ENCODE data around the gene TFEC. TPM values are rescaled to one million over a fixed set of nuclear protein-coding genes. Genes with fewer than 3 reads are reported as not detected.
"Not testable (repeated sequence)": the region's sequence is repeated elsewhere in the genome, so short reads cannot be mapped to it uniquely, and the experiment has no call there.

TFEC gene, protein sequence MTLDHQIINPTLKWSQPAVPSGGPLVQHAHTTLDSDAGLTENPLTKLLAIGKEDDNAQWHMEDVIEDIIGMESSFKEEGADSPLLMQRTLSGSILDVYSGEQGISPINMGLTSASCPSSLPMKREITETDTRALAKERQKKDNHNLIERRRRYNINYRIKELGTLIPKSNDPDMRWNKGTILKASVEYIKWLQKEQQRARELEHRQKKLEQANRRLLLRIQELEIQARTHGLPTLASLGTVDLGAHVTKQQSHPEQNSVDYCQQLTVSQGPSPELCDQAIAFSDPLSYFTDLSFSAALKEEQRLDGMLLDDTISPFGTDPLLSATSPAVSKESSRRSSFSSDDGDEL
- 0.17 TPM in 1 of 2 replicates, not detected in the other for total RNA-seq

DNA sequence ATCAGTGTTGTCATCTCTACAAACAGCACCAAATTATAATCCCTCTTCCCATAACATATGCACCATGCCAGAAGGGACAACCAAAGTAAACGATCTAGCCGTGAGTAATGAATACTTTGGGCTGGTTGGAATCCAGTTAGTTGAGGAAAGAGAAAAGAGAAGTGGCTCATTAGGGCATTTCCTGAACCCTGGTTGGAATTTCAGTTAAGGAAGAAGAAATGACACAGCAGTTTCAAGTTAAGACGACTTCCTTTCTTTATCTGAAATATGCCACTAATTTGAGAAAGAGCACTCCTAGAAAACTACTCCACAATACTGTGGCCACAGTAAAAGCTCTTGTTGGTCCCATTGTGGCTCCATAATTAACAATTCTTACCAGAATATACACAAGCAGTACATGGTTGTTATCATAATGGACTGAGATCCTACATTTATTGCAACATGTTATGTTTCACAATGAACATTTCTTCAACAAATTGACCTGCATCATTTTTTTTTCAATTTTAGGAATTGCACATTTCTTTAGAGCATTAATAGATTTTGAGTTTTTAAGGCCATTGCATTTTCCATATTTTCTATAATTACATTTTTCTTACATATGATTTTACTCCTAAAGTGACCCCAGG is at the start of gene TFEC:
TSS of gene TFEC (minus strand) at position 113 of the 626 bp plus-strand sequence. CDS start 46,322 bp downstream, outside the sequence.
- intact Hi-C loops (cut with micrococcal nuclease), result no loop called here

DNA sequence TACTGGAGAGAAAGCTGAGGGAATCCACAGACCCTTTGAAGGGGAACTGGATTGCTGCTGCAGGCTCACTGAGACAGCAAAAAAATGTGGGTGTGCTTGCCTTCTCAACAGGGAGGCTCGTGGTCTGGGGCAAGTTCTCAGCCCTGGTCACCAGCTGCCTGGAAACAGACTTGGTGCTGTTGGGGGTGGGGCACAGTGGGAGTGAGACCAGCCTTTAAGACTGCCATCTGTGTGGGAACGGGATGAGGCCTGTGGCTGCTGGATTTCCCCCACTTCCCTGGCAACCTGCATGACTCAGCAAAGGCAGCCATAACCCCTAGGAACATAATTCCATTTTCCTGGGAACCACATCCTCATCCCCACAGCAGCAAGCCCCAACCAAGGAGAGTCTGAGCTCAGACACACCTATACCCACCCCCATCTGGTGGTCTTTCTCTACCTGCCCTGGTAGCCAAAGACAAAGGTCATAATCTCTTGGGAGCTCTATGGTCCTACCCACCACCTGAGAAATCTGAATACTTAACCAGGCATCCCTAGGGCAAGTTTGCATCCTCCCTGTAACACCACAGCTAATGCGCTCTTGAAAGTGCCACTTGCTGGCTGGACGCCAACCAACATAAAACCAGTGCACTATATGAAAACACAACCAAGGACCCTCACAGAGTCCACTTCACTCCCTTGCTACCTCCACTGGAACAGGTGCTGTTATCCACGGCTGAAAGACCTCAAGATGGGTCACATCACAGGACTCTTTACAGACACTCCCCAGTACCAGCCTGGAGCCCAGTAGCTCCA is 45.0 kb upstream of the TFEC start:
- intact Hi-C loops (cut with micrococcal nuclease), result no loop called here

DNA sequence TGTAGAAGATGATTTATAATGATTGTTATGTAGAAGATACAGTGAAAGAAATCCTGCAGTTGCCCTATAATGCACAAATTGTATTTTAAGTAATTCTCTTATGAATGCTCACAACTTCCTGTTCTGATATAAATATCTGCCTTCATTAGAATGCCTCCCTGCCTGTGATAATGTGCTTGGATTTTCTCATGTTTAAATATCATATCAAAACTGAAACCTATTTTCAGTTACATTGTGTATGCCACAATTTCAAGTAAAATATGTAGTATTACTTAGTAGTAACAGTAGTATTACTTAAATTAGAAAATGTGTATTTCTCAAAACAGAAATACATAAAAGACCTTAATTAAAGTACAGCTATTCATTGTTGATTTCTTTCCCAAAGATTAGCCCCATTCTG is 41.1 kb upstream of the TFEC start:
- intact Hi-C loops (cut with micrococcal nuclease), result no loop called here

DNA sequence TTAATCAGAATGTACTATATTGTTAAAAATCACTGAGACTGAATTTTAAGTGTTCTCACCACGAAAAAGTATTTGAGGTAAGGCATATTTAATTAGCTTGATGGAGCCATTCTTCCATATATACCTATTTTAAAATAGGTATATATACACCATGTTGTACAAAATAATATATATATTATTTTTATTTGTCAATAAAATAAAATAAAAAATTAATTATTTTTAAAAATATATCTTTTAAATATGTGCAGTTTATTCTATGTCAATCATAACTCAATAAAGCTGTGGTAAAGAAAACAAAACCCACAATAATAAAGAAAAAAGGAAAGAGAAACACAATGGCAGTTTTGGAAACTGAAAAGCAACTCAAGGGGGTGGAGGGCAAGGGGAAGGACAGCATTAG is 33.6 kb upstream of the TFEC start:
- intact Hi-C loops (cut with micrococcal nuclease), result no loop called here

DNA sequence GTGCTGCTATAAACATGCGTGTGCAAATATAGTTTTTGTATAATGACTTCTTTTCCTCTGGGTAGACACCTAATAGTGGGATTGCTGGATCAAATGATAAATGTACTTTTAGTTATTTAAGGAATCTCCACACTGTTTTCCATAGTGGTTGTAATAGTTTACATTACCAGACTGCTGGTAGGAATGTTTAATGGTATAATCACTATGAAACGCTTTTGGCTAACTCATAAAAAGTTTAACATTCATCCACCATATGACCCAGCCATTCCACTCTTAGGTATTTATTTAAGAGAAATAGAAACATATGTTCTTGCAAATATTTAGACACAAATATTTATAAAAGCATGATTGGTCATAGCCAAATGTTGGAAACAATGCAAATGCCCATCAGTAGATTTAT is 32.1 kb upstream of the TFEC start:
- intact Hi-C loops (cut with micrococcal nuclease), result no loop called here

DNA sequence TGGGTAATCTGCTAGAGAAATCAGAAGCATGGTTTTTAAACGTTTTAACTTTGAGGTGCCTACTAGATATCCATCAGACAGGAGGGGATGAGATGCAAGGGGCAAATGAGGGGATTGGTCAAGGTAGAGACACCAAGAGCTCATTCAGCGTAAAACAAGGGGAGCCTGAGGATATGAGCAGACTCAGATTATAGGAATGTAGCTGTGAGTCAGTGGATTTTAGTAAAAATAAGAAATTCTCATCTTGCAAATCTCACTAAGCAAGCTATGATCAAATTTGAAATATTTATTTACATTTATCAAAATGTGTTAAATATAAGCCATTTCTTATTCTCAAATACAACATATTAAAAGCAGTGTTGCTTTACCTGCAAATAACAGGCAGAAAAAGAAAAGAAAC is 21.4 kb upstream of the TFEC start:
- intact Hi-C loops (cut with micrococcal nuclease), result no loop called here

DNA sequence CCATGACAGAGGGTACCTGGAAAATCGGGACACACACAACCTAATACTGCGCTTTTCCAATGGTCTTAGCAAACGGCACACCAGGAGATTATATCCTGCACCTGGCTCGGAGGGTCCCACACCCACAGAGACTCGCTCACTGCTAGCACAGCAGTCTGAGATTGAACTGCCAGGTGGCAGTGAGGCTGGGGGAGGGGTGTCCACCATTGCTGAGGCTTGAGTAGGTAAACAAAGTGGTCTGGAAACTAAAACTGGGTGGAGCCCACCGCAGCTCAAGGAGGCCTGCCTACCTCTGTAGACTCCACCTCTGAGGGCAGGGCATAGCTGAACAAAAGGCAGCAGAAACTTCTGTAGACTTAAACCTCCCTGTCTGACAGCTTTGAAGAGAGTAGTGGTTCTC is 16.7 kb upstream of the TFEC start:
- intact Hi-C loops (cut with micrococcal nuclease), result not testable (repeated sequence)

DNA sequence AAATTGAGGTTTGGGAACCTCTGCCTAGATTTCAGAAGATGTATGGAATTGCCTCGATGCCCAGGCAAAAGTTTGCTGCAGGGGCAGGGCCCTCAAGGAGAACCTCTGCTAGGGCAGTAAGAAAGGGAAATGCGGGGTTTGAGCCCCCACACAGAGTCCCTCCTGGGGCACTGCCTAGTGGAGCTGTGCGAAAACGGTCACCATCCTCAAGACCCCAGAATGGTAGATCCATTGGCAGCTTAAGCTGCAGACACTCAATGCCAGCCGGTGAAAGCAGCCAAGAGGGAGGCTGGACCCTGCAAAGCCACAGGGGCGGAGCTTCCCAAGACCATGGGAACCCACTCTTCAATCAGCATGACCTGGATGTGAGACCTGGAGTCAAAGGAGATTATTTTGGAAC is 15.0 kb upstream of the TFEC start:
- intact Hi-C loops (cut with micrococcal nuclease), result no loop called here

DNA sequence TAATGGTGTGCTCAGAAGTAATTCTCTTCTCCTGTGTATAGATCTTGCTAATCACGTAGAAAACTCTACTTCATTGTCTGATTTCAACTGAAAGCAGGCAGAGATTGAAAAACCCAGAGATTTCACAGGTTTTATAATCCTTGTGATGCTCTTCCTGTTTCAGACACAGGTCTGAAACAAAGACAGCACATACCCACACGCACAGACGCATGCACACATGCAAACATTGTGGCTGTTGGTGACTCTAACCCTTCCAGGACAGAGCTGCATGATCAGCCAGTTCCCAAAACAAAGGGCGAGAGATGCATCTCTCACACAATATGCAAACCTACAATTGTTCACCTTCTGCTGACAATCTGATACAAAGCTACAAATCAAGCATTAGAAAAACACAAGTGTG is 11.1 kb upstream of the TFEC start:
- intact Hi-C loops (cut with micrococcal nuclease), result no loop called here

DNA sequence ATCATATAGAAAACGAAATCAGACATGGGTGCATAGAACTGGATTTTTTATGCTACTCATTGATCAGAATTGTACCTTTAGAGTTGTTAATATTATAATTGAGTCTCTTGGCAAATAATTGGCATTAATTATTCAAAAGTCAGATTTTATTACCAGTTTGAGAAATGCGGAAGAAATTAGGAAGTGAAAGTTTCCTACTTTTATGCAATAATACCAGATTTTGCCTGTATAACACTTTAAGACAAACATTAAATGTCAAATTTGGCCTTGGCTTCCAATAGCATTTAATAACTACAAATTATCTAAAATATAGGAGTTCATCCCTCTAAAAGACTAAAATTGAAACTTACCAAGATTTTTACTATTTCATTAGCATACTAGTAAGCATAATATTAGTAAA is 6.8 kb upstream of the TFEC start:
- intact Hi-C loops (cut with micrococcal nuclease), result no loop called here

DNA sequence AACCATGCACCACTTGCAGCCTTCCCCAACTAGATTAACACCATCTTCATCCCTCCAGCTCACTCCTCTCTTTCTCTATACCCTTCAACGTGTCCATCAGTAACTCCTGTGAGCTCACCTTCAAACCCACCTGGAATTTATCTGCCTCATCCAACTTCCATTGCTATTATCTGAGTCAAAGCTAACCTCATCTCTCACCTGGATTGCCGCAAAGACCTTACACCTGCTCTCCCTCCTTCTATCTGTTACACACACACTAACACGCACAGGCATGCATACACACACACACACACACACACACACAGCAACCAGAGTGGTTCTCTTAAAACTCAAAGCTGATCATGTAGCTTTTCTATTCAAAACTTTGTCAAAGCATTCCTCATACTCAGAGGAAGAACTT is 3.8 kb upstream of the TFEC start:
- intact Hi-C loops (cut with micrococcal nuclease), result no loop called here

DNA sequence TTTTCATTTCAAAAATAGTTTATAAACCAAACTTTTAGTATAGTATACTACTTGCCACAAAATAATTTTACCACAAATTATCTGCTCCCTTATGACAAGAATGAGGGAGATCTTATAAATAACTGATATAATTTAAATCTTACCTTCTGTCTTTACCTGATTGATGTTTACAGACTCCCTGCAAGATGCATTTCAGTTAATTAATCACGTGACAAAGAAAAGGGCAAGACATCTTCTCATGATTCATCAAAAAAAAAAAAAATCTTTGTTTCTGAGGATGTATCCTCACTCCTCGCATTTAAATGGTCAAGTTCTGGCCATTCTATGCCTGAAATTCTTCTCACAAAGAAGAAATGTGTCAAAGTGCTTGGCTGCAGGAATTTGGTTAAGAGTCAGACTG is 2.3 kb upstream of the TFEC start:
- intact Hi-C loops (cut with micrococcal nuclease), result no loop called here

DNA sequence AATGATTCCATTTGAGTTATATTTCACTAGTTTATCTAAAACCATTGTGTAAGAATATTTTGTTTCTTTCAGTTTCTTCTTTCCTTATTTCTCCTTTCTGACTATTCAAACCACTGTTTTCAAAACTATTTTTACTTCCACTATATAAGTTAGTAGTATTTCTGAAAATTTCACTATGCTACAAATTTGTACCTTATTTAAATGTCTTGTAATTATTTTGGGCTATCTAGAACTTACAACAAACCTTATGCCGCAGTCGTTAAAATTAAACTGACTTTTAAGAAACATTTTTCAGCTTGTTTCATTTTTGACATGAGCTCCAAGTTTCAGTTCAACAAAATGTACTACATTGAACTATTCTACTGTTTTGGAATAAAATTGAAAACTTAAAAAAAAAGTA is 1.8 kb downstream of the TFEC start:
- intact Hi-C loops (cut with micrococcal nuclease), result no loop called here

DNA sequence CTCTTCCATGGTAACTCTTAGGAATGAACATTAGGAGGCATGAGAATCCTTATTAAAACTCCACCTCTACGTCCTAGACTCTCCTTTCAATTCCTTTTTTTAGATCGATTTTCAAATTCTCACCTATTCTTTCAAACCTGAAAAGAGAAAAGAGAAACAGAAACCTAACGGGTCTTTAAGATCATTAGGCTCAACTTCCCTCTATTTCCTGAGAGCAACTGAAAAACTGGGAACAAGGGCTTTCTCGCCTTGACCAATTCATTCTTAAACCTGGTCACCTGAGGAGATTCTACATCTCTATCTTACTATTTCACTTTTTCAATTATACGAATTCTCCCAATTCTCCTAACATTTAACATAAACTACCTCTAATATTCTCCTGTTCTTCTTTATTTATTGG is 2.8 kb downstream of the TFEC start:
- intact Hi-C loops (cut with micrococcal nuclease), result no loop called here

DNA sequence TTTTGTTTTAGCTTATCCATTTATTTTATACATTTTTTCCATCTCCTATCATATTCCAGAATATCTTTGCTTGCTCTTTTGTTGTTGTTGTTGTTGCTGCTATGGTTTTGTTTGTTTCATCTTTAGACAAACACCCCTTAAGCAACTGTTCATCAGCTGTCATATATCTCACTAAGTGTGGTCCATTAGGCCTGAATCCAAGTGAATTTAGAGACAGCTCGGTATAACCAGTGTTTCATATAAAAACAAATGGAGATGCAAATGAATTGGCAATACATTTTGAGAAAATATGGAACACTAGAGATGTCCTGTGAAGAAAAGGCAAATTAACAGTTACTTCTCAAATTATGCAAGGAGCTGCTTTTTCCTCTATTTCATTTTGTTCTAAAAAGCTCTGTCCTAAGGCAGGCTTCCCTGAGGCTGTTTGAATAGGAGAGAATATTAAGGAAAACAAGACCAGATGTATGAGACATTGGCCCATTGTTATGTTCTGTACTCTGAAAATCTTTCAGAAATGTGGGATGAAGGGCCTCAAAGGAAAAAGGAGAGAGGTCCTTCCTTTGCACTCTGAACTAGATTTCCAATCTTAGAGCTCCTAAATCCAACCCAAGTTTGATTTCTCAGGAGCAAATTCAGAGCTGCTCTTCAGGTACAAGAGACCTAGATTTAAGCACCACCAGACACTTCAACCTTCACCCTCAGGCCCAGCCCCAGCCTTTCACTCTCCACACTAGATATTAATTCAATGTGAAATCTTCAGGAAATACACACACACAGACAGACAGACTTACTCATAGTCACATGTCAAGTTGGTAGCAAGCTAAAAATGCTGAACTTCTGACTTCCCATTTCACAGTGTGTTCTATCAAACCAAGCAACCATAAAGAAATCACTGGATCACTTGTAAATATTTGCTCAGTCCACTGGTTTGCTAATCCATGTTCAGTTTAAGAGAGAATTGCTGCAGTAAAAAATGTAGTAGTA is 5.4 kb downstream of the TFEC start:
- intact Hi-C loops (cut with micrococcal nuclease), result no loop called here

DNA sequence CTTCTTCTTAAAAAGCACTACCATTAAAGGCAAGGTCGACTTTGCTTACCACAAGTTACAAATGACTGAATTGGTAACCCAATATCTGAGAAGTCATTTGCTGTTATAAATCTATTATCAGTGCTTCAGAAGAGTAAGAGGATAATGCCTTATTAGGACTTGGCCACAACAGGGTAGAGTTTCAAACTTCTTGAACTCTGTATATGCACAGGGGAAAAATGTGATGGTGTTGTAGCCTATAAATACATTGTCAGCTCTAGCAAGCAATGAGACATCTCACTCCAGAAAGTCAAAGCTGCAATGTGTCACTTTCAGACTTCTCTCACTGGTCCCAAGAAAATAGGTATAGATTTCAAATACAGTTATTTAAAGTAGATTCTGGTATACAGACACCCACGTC is 9.3 kb downstream of the TFEC start:
- intact Hi-C loops (cut with micrococcal nuclease), result no loop called here

DNA sequence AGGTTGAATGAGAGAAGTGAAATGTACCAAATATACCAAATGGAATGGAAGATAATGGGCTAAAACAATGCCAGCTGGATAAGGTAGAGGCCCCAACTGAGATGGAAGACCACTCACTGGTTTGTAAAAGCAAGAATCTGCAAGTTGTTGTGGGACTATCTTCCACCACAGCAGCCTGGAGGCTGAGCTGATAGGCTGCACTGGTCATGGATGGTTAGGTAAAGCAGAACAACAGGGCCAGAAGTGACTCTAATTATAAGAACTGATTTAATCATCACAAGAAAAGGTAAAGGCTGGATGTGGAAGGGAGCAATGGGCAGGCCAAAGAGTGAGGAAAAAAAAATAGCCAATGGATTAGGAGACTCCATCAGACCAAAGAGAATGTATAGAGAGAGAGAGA is 11.8 kb downstream of the TFEC start:
- intact Hi-C loops (cut with micrococcal nuclease), result no loop called here

DNA sequence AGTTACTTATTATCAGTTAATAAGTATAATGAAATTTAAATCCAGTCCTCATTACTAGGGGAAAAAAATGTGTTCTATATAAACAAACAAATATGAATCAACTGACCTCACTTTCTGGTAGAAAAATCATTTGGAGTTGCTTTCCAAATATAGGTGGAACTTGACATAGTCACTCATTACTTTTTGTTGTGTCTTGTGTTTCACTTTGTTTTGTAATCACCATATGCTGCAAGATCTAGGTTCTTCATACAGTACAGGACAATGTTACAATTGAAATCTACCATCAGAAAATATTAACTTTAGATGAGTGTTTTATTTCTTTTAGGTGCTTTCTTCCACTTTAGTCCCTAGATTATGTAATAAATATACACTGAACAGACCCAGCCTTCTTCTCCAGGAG is 16.9 kb downstream of the TFEC start:
- intact Hi-C loops (cut with micrococcal nuclease), result no loop called here

DNA sequence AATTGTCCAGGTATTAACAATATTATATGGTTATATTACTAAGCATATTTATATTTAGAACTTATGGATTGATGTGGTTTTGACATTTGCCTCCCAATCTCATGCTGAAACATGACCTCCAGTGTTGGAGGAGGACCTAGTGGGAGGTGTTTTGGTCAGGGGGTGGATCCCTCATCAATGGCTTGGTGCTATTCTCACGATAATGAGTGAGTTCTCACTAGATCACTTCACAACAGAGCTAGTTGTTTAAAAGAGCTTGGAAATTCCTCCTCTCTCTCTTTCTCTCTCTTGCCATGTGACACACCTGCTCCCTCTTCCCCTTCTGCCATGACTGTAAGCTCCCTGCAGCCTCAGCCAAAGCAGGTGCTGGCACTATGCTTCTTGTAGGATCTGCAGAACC is 19.0 kb downstream of the TFEC start:
- intact Hi-C loops (cut with micrococcal nuclease), result no loop called here

DNA sequence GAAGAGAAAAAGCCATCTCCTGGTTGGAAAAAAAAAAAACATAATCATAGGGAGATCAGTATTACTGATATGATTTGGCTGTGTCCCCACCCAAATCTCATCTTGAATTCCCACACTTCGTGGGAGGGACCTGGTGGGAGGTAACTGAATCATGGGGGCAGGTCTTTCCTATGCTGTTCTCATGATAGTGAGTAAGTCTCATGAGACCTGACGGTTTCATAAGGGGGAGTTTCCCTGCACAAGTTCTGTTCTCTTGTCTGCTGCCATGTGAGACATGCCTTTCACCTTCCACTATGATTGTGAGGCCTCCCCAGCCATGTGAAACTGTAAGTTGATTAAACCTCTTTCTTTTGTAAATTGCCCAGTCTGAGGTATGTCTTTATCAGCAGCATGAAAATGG is 25.8 kb downstream of the TFEC start:
- intact Hi-C loops (cut with micrococcal nuclease), result not testable (repeated sequence)

DNA sequence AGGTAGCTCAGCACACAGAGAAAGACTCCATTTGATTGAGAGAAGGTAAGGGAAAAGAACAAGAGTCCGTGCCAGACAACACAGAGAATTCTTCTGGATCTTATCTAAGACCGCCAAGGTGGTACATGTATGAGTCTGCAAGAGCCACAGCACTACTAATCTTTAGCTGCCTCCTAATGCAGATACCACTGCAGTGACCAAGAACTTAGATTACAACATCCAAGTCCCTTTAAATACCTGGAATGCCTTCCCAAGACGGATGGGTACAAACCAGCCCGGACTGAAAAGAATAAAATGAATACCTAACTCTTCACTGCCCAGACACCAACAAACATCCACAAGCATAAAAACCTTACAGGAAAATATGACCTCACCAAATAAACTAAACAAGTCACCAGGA is 33.3 kb downstream of the TFEC start:
- intact Hi-C loops (cut with micrococcal nuclease), result no loop called here

Measured in T-helper 1 cell treated with Interleukin-12 subunit alpha and Interleukin-12 subunit beta and Interleukin-4 antibody, amounts not matched to agents 30 ng/mL and 1 ng/mL, for 36 hours (primary cell).